Thyroid gland (tissue), 4 donors: Measurements from ENCODE around the gene PDE10A. TPM values are rescaled to one million over a fixed set of nuclear protein-coding genes. Genes with fewer than 3 reads are reported as not detected.

Experiments
- DNase-seq, 2 donors: peaks; one replicate each; pipeline ENCODE4 v3.0.0-alpha.2; 2019
- H3K27ac ChIP-seq, 3 donors: fragments of 200-600 bp; sonication (generic); 1 replicate in 2 of 3; 2 replicates in 1 of 3; pipeline ENCODE4 v1.5.1; 2016 to 2019; ENCODE audit warnings: mild to moderate bottlenecking in 1 of 3, moderate library complexity in 1 of 3
- H3K27me3 ChIP-seq: fragments of 200-600 bp; sonication (generic); one replicate; pipeline ENCODE4 v1.5.1; 2019
- H3K36me3 ChIP-seq, 2 donors: fragments of 200-600 bp; sonication (generic); one replicate each; pipeline ENCODE4 v1.5.1; 2016 to 2019
- H3K4me1 ChIP-seq, 2 donors: fragments of 200-600 bp; sonication (generic); one replicate each; pipeline ENCODE4 v1.5.1; 2017 to 2019
- H3K4me3 ChIP-seq, 3 donors: fragments of 200-600 bp; sonication (generic); replicated peaks in 1 of 3; 1 replicate in 2 of 3; 2 replicates in 1 of 3; pipeline ENCODE4 v1.5.1; 2016; ENCODE audit warnings: mild to moderate bottlenecking in 1 of 3
- H3K9me3 ChIP-seq: fragments of 200-600 bp; sonication (generic); one replicate; pipeline ENCODE4 v1.5.1; 2017
- POLR2A ChIP-seq, 2 donors: fragments of 450-650 bp; IDR thresholded peaks; one replicate each; pipeline ENCODE4 v1.6.1; 2017; ENCODE audit warnings: antibody characterized with exemption in 2 of 2, mild to moderate bottlenecking in 2 of 2, moderate library complexity in 1 of 2
- WGBS, 2 donors: methylation state at CpG; one replicate each; pipeline ENCODE4 v1.1.5; 2017; 5-methylcytosine and 5-hydroxymethylcytosine counted together
- intact Hi-C: fragments of 100-400 bp; cut with DNase I; formaldehyde crosslinking; loops from one replicate; pipeline ENCODE4 v1.15.1; 2023
- total RNA-seq, 4 donors: library from RNA; depleted of rRNA; stranded (reverse); fragments of >200 nt; gene quantifications; one replicate each; pipeline ENCODE4 v1.2.3, GENCODE V29; 2016
- TF ChIP-seq, protein P1 (sequence below), 6 experiments: fragments of 200-600 bp in 3 of 6; fragments of 450-650 bp in 3 of 6; sonication (generic) in 3 of 6; IDR thresholded peaks; one replicate each; pipeline ENCODE4 v1.5.1; 2016 to 2019; ENCODE audit warnings: antibody characterized with exemption in 6 of 6, mild to moderate bottlenecking in 2 of 6, inconsistent platforms in 1 of 6, moderate library complexity in 1 of 6

The PDE10A gene
- total RNA-seq, 4 donors from 2014 or later = 17.1 to 25.9 (median 20.7) TPM

DNA sequence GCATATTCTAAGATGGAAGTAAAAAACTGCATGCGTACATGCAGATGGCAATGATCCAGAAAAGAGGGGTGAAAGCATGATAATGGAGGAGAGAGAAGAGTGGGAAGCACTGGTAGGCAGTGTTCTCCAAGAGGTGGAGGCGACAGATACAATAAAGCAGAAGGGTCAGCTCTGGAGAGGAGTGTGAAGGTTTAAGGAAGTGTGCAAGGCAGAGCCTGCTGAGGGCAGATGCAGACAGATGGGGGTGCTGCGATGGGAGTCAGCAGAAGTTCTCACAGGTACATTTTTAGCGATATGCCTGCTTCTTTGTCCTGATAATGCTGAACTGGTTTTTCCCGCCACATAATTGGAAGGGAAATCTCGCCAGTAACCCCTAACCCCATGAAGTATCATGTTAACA lies 272.6 kb downstream of the PDE10A start:
- H3K4me3 ChIP-seq = no peak overlapping the region
- H3K9me3 ChIP-seq = no peaks in the 10 kb centered on the region
- H3K27me3 ChIP-seq = no peaks in the 10 kb centered on the region
- no peak for DNase-seq
- H3K4me1 ChIP-seq = no peaks in the 10 kb centered on the region
- no peaks in the 10 kb centered on the region for H3K36me3 ChIP-seq
- H3K27ac ChIP-seq = no peak overlapping the region
- 91 to 92% methylated on average over 6 of the region's 6 CpGs for WGBS, 2 donors
- TF ChIP-seq POLR2A (IDR thresholded peaks at IDR 0.05) = no peak
- TF ChIP-seq, protein P1, sequence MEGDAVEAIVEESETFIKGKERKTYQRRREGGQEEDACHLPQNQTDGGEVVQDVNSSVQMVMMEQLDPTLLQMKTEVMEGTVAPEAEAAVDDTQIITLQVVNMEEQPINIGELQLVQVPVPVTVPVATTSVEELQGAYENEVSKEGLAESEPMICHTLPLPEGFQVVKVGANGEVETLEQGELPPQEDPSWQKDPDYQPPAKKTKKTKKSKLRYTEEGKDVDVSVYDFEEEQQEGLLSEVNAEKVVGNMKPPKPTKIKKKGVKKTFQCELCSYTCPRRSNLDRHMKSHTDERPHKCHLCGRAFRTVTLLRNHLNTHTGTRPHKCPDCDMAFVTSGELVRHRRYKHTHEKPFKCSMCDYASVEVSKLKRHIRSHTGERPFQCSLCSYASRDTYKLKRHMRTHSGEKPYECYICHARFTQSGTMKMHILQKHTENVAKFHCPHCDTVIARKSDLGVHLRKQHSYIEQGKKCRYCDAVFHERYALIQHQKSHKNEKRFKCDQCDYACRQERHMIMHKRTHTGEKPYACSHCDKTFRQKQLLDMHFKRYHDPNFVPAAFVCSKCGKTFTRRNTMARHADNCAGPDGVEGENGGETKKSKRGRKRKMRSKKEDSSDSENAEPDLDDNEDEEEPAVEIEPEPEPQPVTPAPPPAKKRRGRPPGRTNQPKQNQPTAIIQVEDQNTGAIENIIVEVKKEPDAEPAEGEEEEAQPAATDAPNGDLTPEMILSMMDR (IDR thresholded peaks at IDR 0.05) = no peak
- intact Hi-C loops = no loop called here

DNA sequence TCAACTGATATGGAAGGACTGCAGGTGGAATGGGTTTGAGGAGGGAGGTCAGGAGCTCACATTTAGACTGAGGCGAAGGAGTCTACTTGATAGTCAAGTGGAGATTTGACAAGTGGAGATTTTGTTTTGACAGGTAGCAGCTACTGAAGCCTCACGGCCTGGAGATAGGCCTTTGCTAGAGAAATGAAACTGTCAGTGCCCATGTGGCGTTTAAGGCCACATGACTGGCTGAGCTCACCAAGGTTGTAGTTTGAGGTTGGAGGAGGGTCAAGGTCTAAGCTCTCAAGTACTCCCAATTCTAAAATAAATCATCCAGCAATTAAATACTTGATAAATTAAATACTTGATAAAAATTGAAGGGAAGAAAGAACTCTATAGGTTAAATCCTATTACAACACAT lies 273.5 kb downstream of the PDE10A start:
- intact Hi-C loops = no loop called here
- 43 to 57% methylated on average over 3 of the region's 3 CpGs for WGBS, 2 donors
- H3K27ac ChIP-seq = peak overlapping the region in 1 of 3 donors; percentile 31

DNA sequence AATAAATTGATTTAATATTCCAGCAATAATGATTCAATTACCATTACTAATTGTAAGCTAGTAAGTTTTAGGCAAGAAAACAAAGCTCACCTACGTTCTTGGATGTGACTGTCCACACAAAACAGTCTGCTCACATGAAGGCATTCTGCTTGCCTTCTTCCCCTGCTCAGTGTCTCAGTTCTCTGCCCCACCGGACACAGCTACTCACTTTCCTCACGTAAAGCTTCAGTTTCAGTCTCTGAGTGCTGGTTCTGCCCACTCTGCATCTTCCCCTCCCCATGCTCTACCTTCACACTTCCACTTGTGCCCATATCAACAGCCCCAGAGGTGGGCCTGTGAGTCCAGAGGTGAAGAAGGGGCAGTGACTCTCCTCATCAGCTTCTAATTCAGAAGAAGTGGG lies 279.7 kb downstream of the PDE10A start:
- H3K4me3 ChIP-seq = no peak overlapping the region
- no peaks in the 10 kb centered on the region for H3K9me3 ChIP-seq
- TF ChIP-seq, protein P1 (IDR thresholded peaks at IDR 0.05) = no peak
- no peak for TF ChIP-seq POLR2A (IDR thresholded peaks at IDR 0.05)
- H3K27me3 ChIP-seq = no peaks in the 10 kb centered on the region
- H3K36me3 ChIP-seq = no peaks in the 10 kb centered on the region
- intact Hi-C loops = no loop called here
- H3K27ac ChIP-seq = no peak overlapping the region
- DNase-seq = no peak
- WGBS, 2 donors = 82 to 91% methylated on average over 3 of the region's 3 CpGs
- no peaks in the 10 kb centered on the region for H3K4me1 ChIP-seq

More for the DNA sequence above, 273.5 kb downstream of the PDE10A start:
- H3K27me3 ChIP-seq = no peaks in the 10 kb centered on the region
- no peak overlapping the region for H3K4me3 ChIP-seq
- no peaks in the 10 kb centered on the region for H3K9me3 ChIP-seq
- TF ChIP-seq POLR2A (IDR thresholded peaks at IDR 0.05) = no peak
- TF ChIP-seq, protein P1 (IDR thresholded peaks at IDR 0.05) = no peak
- H3K4me1 ChIP-seq = no peaks in the 10 kb centered on the region
- H3K36me3 ChIP-seq = no peaks in the 10 kb centered on the region
- DNase-seq = peak; percentile 43

DNA sequence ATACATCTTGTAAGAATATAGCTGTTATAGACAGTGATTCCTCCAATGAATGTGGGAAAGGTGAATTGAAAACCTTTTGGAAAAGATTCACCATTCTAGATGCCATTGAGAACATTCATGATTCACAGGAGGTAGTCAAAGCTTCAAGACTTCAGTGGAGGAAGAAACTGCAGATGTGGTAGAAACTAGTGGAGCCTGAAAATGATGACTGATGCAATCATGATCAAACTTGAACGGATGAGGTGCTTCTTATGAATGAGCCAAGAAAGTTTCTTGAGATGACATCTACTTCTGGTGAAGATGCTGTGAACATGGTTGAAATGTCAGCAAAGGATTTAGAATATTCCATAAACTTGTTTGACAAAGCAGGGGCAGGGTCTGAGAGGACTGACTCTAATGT lies 286.9 kb downstream of the PDE10A start:
- Histone ChIP-seq H3K36me3 (no peaks in the 10 kb centered on the region), H3K27me3 (no peaks in the 10 kb centered on the region), H3K27ac (no peak overlapping the region), H3K4me3 (no peak overlapping the region), H3K4me1 (no peaks in the 10 kb centered on the region), H3K9me3 (no peaks in the 10 kb centered on the region)
- TF ChIP-seq, protein P1 (IDR thresholded peaks at IDR 0.05) = no peak
- no peak for TF ChIP-seq POLR2A (IDR thresholded peaks at IDR 0.05)
- intact Hi-C loops = no loop called here
- no peak for DNase-seq
- WGBS, 2 donors = 86 to 95% methylated on average over 1 of the region's 1 CpG

DNA sequence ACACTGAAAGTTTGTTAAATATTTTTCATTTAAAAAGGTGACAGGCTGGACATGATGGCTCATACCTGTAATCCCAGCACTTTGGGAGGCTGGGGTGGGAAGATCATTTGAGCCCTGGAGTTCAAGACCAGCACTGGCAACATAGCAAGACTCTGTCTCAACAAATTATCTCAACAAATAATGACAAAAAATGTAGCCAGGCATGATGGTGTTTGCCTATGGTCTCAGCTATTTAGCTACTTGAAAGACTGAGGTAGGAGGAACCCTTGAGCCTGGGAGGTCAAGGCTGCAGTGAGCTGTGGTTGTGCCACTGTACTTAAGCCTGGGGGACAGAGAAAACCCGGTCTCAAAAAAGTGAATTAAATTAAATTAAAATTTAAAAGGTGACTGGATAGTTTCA lies 297.7 kb downstream of the PDE10A start:
- no peak overlapping the region for H3K27ac ChIP-seq
- no peaks in the 10 kb centered on the region for H3K36me3 ChIP-seq
- WGBS, 2 donors = 89 to 93% methylated on average over 1 of the region's 1 CpG
- H3K9me3 ChIP-seq = no peaks in the 10 kb centered on the region
- no peak for DNase-seq
- intact Hi-C loops = no loop called here
- no peaks in the 10 kb centered on the region for H3K27me3 ChIP-seq
- no peak overlapping the region for H3K4me3 ChIP-seq
- no peaks in the 10 kb centered on the region for H3K4me1 ChIP-seq
- TF ChIP-seq, protein P1 (IDR thresholded peaks at IDR 0.05) = no peak
- TF ChIP-seq POLR2A (IDR thresholded peaks at IDR 0.05) = no peak
